Measurements from ENCODE around the gene RAB9A.
"Not testable (repeated sequence)": the region's sequence is repeated elsewhere in the genome, so short reads cannot be mapped to it uniquely, and the experiment has no call there.

DNA sequence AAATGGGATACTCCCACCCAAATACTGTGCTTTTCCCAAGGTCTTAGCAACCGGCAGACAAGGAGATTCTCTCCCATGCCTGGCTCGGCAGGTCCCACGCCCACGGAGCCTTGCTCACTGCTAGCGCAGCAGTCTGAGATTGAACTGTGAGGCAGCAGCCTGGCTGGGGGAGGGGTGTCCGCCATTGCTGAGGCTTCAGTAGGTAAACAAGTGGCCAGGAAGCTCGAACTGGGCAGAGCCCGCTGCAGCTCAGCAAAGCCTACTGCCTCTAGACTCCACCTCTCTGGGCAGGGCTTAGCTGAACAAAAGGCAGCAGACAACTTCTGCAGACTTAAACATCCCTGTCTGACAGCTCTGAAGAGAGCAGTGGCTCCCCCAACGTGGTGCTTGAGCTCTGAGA is 36.0 kb downstream of the RAB9A start:
- TF ChIP-seq POLR2A (IDR thresholded peaks at IDR 0.05) = not testable (repeated sequence)
- TF ChIP-seq, protein P1, sequence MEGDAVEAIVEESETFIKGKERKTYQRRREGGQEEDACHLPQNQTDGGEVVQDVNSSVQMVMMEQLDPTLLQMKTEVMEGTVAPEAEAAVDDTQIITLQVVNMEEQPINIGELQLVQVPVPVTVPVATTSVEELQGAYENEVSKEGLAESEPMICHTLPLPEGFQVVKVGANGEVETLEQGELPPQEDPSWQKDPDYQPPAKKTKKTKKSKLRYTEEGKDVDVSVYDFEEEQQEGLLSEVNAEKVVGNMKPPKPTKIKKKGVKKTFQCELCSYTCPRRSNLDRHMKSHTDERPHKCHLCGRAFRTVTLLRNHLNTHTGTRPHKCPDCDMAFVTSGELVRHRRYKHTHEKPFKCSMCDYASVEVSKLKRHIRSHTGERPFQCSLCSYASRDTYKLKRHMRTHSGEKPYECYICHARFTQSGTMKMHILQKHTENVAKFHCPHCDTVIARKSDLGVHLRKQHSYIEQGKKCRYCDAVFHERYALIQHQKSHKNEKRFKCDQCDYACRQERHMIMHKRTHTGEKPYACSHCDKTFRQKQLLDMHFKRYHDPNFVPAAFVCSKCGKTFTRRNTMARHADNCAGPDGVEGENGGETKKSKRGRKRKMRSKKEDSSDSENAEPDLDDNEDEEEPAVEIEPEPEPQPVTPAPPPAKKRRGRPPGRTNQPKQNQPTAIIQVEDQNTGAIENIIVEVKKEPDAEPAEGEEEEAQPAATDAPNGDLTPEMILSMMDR (IDR thresholded peaks at IDR 0.05) = not testable (repeated sequence)

Data from thyroid gland (tissue), 4 donors.